HepG2 (cell line): ENCODE measurements around the gene GFPT1. TPM values are rescaled to one million over a fixed set of nuclear protein-coding genes. Genes with fewer than 3 reads are reported as not detected.

Source experiments
- ATAC-seq: fragments of 200-7000 bp; cut with Tn5 transposase; 3 replicates; pipeline ENCODE4 v1.9.1; 2020; ENCODE audit warnings: mild to moderate bottlenecking, moderate library complexity
- BruUV-seq: library from RNA; stranded (reverse); fragments of 400-500 nt; replicated peaks from 2 replicates; lab custom pipeline; 2021; lab: Mats Ljungman, UMichigan
- CTCF ChIA-PET: fragments of 300-600 bp; formaldehyde crosslinking; extraction: SDS; loops from one replicate; lab custom pipeline; 2021; ENCODE audit warnings: low total read pairs, inconsistent platforms, low intra/inter-chr PET ratio; lab: Yijun Ruan, JAX
- POLR2A ChIA-PET: fragments of 350-600 bp; sonication (Branson Sonifier 250); formaldehyde crosslinking; loops from one replicate; lab custom pipeline; 2020; ENCODE audit warnings: antibody characterized with exemption, inconsistent platforms; lab: Yijun Ruan, JAX
- DNase-seq: peaks from one replicate; pipeline ENCODE4 v3.0.0-alpha.2; 2015; ENCODE audit warnings: low spot score
- FAIRE-seq: peaks from 3 replicates; lab custom pipeline; 2011; peaks lifted over from hg19 to GRCh38; lab: Jason Lieb, UNC
- H2AFZ ChIP-seq: one replicate; pipeline ENCODE4 v1.6.1; 2011; ENCODE audit warnings: low read length, inconsistent platforms
- H3K27ac ChIP-seq: fragments of 300-600 bp; 3 replicates; pipeline ENCODE4 v1.8.0; 2011; ENCODE audit warnings: mixed run types, mild to moderate bottlenecking, mixed read lengths, low read length, inconsistent platforms; ENCODE audit not compliant: insufficient read depth; ENCODE audit errors: extremely low read length
- H3K27me3 ChIP-seq, 2 experiments: fragments of 200-600 bp in 1 of 2; 2 replicates in 1 of 2; 3 replicates in 1 of 2; pipeline versions ENCODE4 v1.6.0 to v1.8.0; 2011; ENCODE audit warnings: low read length in 2 of 2, mild to moderate bottlenecking in 2 of 2, moderate library complexity in 2 of 2, inconsistent platforms in 1 of 2; ENCODE audit not compliant: insufficient read depth in 2 of 2, control insufficient read depth in 1 of 2
- H3K36me3 ChIP-seq, 2 experiments: fragments of 200-600 bp in 1 of 2; replicated peaks in 1 of 2; 2 replicates in 1 of 2; 3 replicates in 1 of 2; pipeline versions ENCODE4 v1.5.1 to v1.8.0; 2011; ENCODE audit warnings: low read length in 2 of 2, inconsistent platforms in 1 of 2; ENCODE audit not compliant: insufficient read depth in 2 of 2, control insufficient read depth in 1 of 2
- H3K4me1 ChIP-seq: 2 replicates; pipeline ENCODE4 v1.5.1; 2012; ENCODE audit warnings: low read length, inconsistent platforms; ENCODE audit not compliant: insufficient read depth
- H3K4me2 ChIP-seq: 2 replicates; pipeline ENCODE4 v1.6.0; 2011; ENCODE audit warnings: low read depth, low read length, inconsistent platforms
- H3K4me3 ChIP-seq, 3 experiments: fragments of 200-600 bp in 1 of 3; sonication (generic), shearing (Covaris generic) in 1 of 3; replicated peaks in 1 of 3; 2 replicates each; pipeline ENCODE4 v1.5.1; 2011 to 2016; ENCODE audit warnings: low read length in 3 of 3, inconsistent platforms in 2 of 3, low read depth in 2 of 3, mild to moderate bottlenecking in 2 of 3, control low read depth in 1 of 3, mixed read lengths in 1 of 3; ENCODE audit not compliant: insufficient read depth in 1 of 3
- H3K79me2 ChIP-seq: one replicate; pipeline ENCODE4 v1.6.1; 2011; ENCODE audit warnings: low read length, inconsistent platforms; ENCODE audit not compliant: insufficient read depth
- H3K9ac ChIP-seq: 2 replicates; pipeline ENCODE4 v1.6.0; 2011; ENCODE audit warnings: mild to moderate bottlenecking, low read depth, low read length, inconsistent platforms; ENCODE audit not compliant: insufficient read depth
- H3K9me3 ChIP-seq: 2 replicates; pipeline ENCODE4 v1.5.1; 2012; ENCODE audit warnings: mild to moderate bottlenecking, low read length
- H4K20me1 ChIP-seq: 2 replicates; pipeline ENCODE4 v1.6.0; 2011; ENCODE audit warnings: inconsistent platforms, mild to moderate bottlenecking, low read length, moderate library complexity; ENCODE audit not compliant: insufficient read depth
- ATF2 ChIP-seq: sonication (generic); formaldehyde crosslinking; IDR thresholded peaks from 2 replicates; pipeline ENCODE4 v1.4.0; 2020; ENCODE audit warnings: missing genetic modification reagents
- ATF7 ChIP-seq, 2 experiments: fragments of 450-650 bp in 1 of 2; sonication (generic) in 1 of 2; formaldehyde crosslinking in 1 of 2; IDR thresholded peaks; 2 replicates each; pipeline versions ENCODE4 v1.4.0 to v1.6.1; 2016 to 2020; ENCODE audit warnings: antibody characterized with exemption in 1 of 2, mild to moderate bottlenecking in 1 of 2, missing genetic modification reagents in 1 of 2
- BRCA1 ChIP-seq: sonication (generic); formaldehyde crosslinking; IDR thresholded peaks from 2 replicates; pipeline ENCODE4 v1.4.0; 2020; ENCODE audit warnings: missing genetic modification reagents
- GABPB1 ChIP-seq: IDR thresholded peaks from 2 replicates; pipeline ENCODE4 v1.6.1; 2016; ENCODE audit warnings: mild to moderate bottlenecking, missing genetic modification reagents, moderate library complexity, missing compliant biosample characterization
- GTF2F1 ChIP-seq: fragments of 150-350 bp; IDR thresholded peaks from 2 replicates; pipeline ENCODE4 v1.6.1; 2014; ENCODE audit warnings: low read length
- MAFK ChIP-seq, 2 experiments: IDR thresholded peaks in 1 of 2; conservative IDR thresholded peaks in 1 of 2; 2 replicates each; pipeline ENCODE4 v1.6.1; 2011; ENCODE audit warnings: improper control_type of control experiment in 2 of 2, low read length in 2 of 2
- NCOA5 ChIP-seq: sonication (generic); formaldehyde crosslinking; IDR thresholded peaks from 2 replicates; pipeline ENCODE4 v1.4.0; 2020; ENCODE audit warnings: missing genetic modification reagents
- POLR2AphosphoS2 ChIP-seq: IDR thresholded peaks from 2 replicates; pipeline ENCODE4 v1.6.1; 2011; ENCODE audit warnings: low read depth, low read length, improper control_type of control experiment
- RBM22 ChIP-seq: fragments of 200-400 bp; formaldehyde crosslinking; optimal IDR thresholded peaks from 2 replicates; pipeline ENCODE3; 2017; ENCODE audit warnings: mild to moderate bottlenecking, low read length, moderate library complexity
- SOX6 ChIP-seq, 2 experiments: fragments of 450-650 bp in 1 of 2; sonication (generic) in 1 of 2; formaldehyde crosslinking in 1 of 2; IDR thresholded peaks; 2 replicates each; pipeline versions ENCODE4 v1.4.0 to v1.6.1; 2017 to 2020; ENCODE audit warnings: antibody characterized with exemption in 1 of 2, mild to moderate bottlenecking in 1 of 2, missing genetic modification reagents in 1 of 2
- ZNF280B ChIP-seq: sonication (generic); formaldehyde crosslinking; IDR thresholded peaks from 2 replicates; pipeline ENCODE4 v1.5.0; 2020; ENCODE audit warnings: missing genetic modification reagents, mild to moderate bottlenecking, borderline replicate concordance
- ZNF350 ChIP-seq: sonication (generic); formaldehyde crosslinking; IDR thresholded peaks from 2 replicates; pipeline ENCODE4 v1.4.0; 2020; ENCODE audit warnings: mild to moderate bottlenecking, low read depth, missing genetic modification reagents, borderline replicate concordance
- ZNF720 ChIP-seq: sonication (generic); formaldehyde crosslinking; IDR thresholded peaks from 2 replicates; pipeline ENCODE4 v1.4.0; 2020; ENCODE audit warnings: missing genetic modification reagents
- ZNF770 ChIP-seq: sonication (generic); formaldehyde crosslinking; IDR thresholded peaks from 2 replicates; pipeline ENCODE4 v1.5.0; 2020; ENCODE audit warnings: mild to moderate bottlenecking, missing genetic modification reagents
- whole genome bisulfite sequencing: methylation state at CpG from one replicate; pipeline ENCODE4 v1.1.6; 2017; ENCODE audit warnings: low lambda C conversion rate; 5-methylcytosine and 5-hydroxymethylcytosine counted together
- in situ Hi-C: cut with HindIII; loops from 2 replicates; pipeline ENCODE4 v1.10.0; 2017; ENCODE audit warnings: low pct_unique_long_range_greater_than_20kb; ENCODE audit not compliant: extremely low pct_ligation_motif_present
- intact Hi-C: fragments of 100-400 bp; cut with micrococcal nuclease; formaldehyde crosslinking; loops from one replicate; pipeline ENCODE4 v1.10.0; 2022; ENCODE audit not compliant: unreplicated experiment
- polyA plus RNA-seq, 8 experiments: library from polyadenylated mRNA; depleted of rRNA in 3 of 8; stranded (reverse) in 7 of 8; unstranded in 1 of 8; fragments of >200 nt; fragmentation: Illumina TruSeq in 4 of 8; extraction: Trizol in 4 of 8; gene quantifications; 2 replicates each; pipeline versions ENCODE4 v1.2.1 to v1.2.3, GENCODE V29; 2011 to 2016; ENCODE audit warnings: low read depth in 4 of 8, missing spikeins in 1 of 8, mixed read lengths in 1 of 8; ENCODE audit not compliant: insufficient read depth in 1 of 8
- total RNA-seq, 5 experiments: library from RNA; depleted of rRNA; stranded (reverse); fragments of >200 nt; fragmentation: Illumina TruSeq; extraction: Trizol; gene quantifications; 2 replicates each; pipeline ENCODE4 v1.2.3, GENCODE V29; 2016; ENCODE audit warnings: low read depth in 1 of 5

GFPT1 gene
- total and polyA plus RNA-seq, 2 of the 13 experiments (the other 11 are each of a cell fraction or from before 2014, with no cell fraction given) = 24.0 to 84.9 TPM

- H3K79me2 ChIP-seq = no peaks in the 10 kb centered on the region
- no peak overlapping the region for H3K9ac ChIP-seq
- H3K4me2 ChIP-seq = no peak overlapping the region
- no peak overlapping the region for H2AFZ ChIP-seq
- in situ Hi-C loops = no loop called here
- no peak overlapping the region for H3K27ac ChIP-seq
- H3K4me1 ChIP-seq = no peaks in the 10 kb centered on the region
- no peak for TF ChIP-seq ZNF720 (CRISPR knock-in tag)
- 0 out of 2 replicates have a peak, but pooled peaks have one; percentile 44 for TF ChIP-seq POLR2AphosphoS2
- TF ChIP-seq, all 625 proteins: peak for 1
- ATAC-seq (no peak), FAIRE-seq (no peak), DNase-seq (no peak)
- 98% methylated on average over 2 of the region's 2 CpGs for WGBS
- ChIA-PET POLR2A (no interaction called here), CTCF (no interaction called here)
- H3K27me3 ChIP-seq = no peaks in the 10 kb centered on the region
- H3K9me3 ChIP-seq = no peaks in the 10 kb centered on the region
- H3K36me3 ChIP-seq = peaks cover 18 to 76% of the 10 kb centered on the region in 2 experiments
- no peaks in the 10 kb centered on the region for H4K20me1 ChIP-seq
- no peak overlapping the region for H3K4me3 ChIP-seq
- intact Hi-C loops = no loop called here
- no TSS peak for BruUV-seq
These were observed 56.2 kb downstream of the GFPT1 start for GRCh38 chr2:69330781-69331180.

- H4K20me1 ChIP-seq = no peaks in the 10 kb centered on the region
- intact Hi-C loops (no loop called here), in situ Hi-C loops (no loop called here)
- no peak overlapping the region for H3K27ac ChIP-seq
- no TSS peak for BruUV-seq
- WGBS = 97% methylated on average over 1 of the region's 1 CpG
- peaks cover 9% of the 10 kb centered on the region for H3K4me1 ChIP-seq
- no peaks in the 10 kb centered on the region for H3K9me3 ChIP-seq
- H2AFZ ChIP-seq = no peak overlapping the region
- H3K4me3 ChIP-seq = no peak overlapping the region
- no peak overlapping the region for H3K9ac ChIP-seq
- ATAC-seq (no peak), DNase-seq (no peak), FAIRE-seq (no peak)
- ChIA-PET CTCF (no interaction called here), POLR2A (no interaction called here)
- H3K4me2 ChIP-seq = no peak overlapping the region
- no peaks in the 10 kb centered on the region for H3K79me2 ChIP-seq
- no peaks in the 10 kb centered on the region for H3K27me3 ChIP-seq
- H3K36me3 ChIP-seq = peaks cover 10 to 40% of the 10 kb centered on the region in 2 experiments
- no peak for TF ChIP-seq ZNF770 (CRISPR knock-in tag)
- no peak for TF ChIP-seq ATF2 (CRISPR knock-in tag)
- 0 out of 2 replicates have a peak, but pooled peaks have one; percentile 14 for TF ChIP-seq ATF7 (IDR thresholded peaks at IDR 0.05)
- TF ChIP-seq ATF7 (CRISPR knock-in tag; IDR thresholded peaks at IDR 0.05) = no peak
- no peak for TF ChIP-seq ZNF350 (CRISPR knock-in tag)
- no peak for TF ChIP-seq GTF2F1
- TF ChIP-seq SOX6 (IDR thresholded peaks at IDR 0.05) = no peak
- no peak for TF ChIP-seq SOX6 (CRISPR knock-in tag; IDR thresholded peaks at IDR 0.05)
- no peak for TF ChIP-seq NCOA5 (CRISPR knock-in tag)
- no peak for TF ChIP-seq GABPB1 (CRISPR knock-in tag)
- no peak for TF ChIP-seq BRCA1
- no peak for TF ChIP-seq MAFK (conservative IDR thresholded peaks at IDR 0.05 in 1 of 2, IDR thresholded peaks at IDR 0.05 in 1 of 2; ENCODE audit: low read length in 2 of 2)
- no peak for TF ChIP-seq ZNF280B
- TF ChIP-seq RBM22 = peak; percentile 76
These were observed 64.4 kb downstream of the GFPT1 start for GRCh38 chr2:69322631-69323030.
